Choroid plexus epithelial cell (primary cell): ENCODE data around the gene ACSL1.

ENCODE experiments used
- DNase-seq: peaks from one replicate; pipeline ENCODE4 v3.0.0-alpha.2; 2010; ENCODE audit warnings: low read depth
- H3K4me3 ChIP-seq: 2 replicates; pipeline ENCODE4 v1.5.1; 2011; ENCODE audit warnings: low read depth, mild to moderate bottlenecking, control low read depth, low read length, moderate library complexity
- TF ChIP-seq, protein P1 (sequence below): conservative IDR thresholded peaks from 2 replicates; pipeline ENCODE4 v1.5.1; 2011; ENCODE audit warnings: low read depth, mild to moderate bottlenecking, control low read depth, inconsistent platforms, low read length, moderate library complexity

Gene ACSL1

DNA sequence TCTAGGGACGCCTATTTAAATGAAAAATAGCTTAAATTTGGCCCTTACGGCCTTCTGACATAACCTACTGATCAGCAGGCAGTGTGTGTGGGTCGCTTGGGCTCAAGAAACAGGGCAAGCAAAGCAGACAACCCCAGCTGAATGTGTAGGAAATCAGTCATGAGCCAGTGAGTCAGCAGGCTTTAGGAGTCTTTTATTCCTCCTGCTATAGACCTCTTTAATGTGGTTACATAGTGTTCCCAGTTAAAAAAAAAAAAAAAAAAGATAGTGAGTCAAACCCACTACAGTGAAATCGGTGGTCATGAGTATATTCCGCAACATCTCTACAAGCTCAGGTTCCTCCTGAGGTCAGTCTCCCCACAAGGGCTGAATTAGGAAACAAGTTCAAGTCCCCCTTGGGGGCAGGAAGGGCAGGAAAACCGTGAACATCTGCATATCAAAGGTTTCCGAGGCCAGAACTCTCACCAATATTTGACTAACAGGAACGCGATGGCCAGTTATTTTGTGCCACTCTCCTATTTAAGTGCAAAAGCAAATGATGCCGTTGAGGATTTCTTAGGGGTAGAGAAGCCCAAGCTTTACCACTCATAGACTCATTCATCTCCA is 32.7 kb downstream of the ACSL1 start:
- no peak overlapping the region for H3K4me3 ChIP-seq
- peak; percentile 98 for DNase-seq
- TF ChIP-seq, protein P1, sequence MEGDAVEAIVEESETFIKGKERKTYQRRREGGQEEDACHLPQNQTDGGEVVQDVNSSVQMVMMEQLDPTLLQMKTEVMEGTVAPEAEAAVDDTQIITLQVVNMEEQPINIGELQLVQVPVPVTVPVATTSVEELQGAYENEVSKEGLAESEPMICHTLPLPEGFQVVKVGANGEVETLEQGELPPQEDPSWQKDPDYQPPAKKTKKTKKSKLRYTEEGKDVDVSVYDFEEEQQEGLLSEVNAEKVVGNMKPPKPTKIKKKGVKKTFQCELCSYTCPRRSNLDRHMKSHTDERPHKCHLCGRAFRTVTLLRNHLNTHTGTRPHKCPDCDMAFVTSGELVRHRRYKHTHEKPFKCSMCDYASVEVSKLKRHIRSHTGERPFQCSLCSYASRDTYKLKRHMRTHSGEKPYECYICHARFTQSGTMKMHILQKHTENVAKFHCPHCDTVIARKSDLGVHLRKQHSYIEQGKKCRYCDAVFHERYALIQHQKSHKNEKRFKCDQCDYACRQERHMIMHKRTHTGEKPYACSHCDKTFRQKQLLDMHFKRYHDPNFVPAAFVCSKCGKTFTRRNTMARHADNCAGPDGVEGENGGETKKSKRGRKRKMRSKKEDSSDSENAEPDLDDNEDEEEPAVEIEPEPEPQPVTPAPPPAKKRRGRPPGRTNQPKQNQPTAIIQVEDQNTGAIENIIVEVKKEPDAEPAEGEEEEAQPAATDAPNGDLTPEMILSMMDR, result no peak

DNA sequence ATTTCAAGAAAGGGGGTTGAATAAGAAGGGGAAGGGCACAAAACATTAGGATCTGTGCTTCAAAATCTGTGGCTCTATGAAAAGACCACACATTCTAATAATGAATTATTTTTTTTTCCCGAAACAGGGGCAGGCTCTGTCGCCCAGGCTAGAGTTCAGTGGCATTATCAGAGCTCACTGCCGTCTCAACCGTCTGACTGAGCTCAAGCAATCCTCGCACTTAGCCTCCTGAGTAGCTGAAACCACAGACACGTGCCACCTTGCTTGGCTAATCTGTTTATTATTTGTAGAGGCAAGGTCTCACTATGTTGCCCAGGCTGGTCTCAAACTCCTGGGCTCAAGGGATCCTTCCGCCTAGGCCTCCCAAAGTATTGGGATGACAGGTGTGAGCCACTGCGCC is 33.4 kb downstream of the ACSL1 start:
- TF ChIP-seq, protein P1, result no peak
- H3K4me3 ChIP-seq, result no peak overlapping the region
- DNase-seq, result peak; percentile 82

DNA sequence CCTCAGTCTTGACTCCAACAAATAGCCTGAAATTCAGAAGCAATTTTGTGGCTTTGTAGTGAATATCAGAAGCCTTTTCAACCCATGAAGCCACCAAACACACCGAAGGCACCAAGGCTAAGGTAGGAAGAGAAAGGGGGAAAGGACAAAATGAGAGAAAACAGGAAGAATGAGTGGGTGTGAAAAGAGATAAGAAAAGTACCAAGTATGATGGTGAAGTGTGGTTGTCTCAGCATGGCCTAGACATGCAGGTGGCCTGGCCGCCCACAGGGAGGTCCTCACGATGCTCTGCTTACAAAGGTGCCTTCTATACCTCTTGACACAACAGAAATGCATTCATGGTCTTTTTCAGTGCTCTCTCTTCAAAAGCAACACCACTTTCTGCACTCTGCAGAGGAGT is 34.9 kb downstream of the ACSL1 start:
- TF ChIP-seq, protein P1, result no peak
- H3K4me3 ChIP-seq, result no peak overlapping the region

DNA sequence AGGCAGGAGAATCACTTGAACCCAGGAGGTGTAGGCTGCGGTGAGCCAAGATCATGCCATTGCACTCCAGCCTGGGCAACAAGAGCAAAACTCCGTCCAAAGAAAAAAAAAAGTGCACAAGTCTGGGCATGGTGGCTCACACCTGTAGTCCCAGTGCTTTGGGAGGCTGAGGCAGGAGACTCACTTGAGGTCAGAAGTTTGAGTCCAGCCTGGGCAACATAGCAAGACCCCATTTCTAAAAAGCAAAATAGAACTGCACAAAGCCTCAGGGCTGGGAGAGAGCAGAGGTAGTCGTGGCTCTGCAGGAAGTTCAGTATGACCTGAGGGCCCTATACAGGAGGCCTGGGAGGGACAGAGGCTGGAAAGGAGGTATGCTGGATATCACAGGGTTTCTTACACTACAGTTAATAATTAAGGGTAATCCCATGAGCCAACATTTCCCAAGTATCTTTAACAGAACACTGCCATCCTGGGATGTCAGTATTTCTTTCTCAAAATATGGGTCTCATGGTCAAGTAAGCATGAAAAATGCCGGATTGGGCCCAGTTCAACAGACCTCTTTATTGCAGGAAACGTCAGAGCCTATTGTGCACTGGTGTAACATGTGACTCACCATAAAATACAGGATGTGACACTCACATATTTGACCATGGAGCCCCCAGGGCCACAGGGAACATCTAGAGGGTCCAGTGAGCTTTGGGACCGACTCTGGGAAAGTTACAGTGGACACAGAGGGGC is 37.8 kb downstream of the ACSL1 start:
- DNase-seq, result no peak
- no peak overlapping the region for H3K4me3 ChIP-seq
- TF ChIP-seq, protein P1, result no peak

More for the DNA sequence above, 34.9 kb downstream of the ACSL1 start:
- no peak for DNase-seq

DNA sequence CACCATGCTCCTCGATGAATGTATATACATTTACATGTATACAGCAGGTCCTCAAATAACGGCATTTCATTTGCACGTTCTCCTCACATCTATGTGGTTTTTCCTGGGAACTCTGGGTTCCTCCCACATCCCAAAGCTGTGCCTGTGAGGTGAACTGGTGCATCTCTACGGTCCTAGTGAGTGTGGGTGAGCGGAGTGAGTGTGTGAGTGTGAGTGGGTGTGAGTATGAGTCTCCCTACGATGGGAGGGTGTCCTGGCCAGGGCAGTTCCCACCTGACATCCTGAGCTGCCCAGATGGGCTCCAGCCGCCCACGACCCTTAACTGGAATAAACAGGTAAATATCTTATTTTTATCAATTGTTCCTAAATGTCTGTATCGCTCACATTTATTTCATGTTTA is 40.0 kb downstream of the ACSL1 start:
- H3K4me3 ChIP-seq, result no peak overlapping the region
- no peak for DNase-seq
- TF ChIP-seq, protein P1, result no peak

DNA sequence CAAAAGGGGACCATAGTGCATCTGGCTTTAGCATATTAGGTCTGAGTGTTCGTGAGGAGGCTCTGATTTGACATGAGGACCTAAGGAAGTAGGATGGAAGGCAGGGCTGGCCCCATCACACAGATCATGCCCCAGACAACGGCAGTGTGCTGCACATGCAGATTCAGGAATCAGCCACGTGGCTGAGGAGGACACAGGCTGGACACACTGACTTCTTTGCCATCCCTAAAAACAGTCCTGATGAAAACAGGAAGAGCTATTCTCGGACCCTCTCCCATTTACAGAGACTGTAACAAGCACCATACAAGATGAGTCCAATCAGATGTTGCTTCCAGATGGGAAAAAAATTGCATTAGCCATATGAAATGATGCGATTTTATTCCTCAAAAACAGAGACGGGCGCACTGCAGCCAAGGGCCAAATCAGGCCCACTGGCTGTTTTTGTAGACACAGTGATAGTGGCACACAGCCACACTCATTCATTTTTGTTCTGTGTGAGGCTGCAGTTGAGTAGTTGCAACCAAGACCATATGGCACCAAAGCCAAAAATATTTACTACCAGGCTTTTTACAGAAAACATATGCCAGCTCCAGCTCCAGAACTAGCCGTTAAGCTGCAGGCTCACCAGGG is 41.0 kb downstream of the ACSL1 start:
- no peak overlapping the region for H3K4me3 ChIP-seq
- DNase-seq, result no peak
- TF ChIP-seq, protein P1, result no peak
